GM19324 (cell line): ENCODE measurements around the gene MICAL3.
"Not testable (repeated sequence)": the region's sequence is repeated elsewhere in the genome, so short reads cannot be mapped to it uniquely, and the experiment has no call there.

Source experiments
- ATAC-seq: cut with Tn5 transposase; IDR thresholded peaks from one replicate; pipeline ENCODE4 v1.9.1; 2021; ENCODE audit warnings: mild to moderate bottlenecking, moderate library complexity; ENCODE audit not compliant: unreplicated experiment, low FRiP score

Gene MICAL3

DNA sequence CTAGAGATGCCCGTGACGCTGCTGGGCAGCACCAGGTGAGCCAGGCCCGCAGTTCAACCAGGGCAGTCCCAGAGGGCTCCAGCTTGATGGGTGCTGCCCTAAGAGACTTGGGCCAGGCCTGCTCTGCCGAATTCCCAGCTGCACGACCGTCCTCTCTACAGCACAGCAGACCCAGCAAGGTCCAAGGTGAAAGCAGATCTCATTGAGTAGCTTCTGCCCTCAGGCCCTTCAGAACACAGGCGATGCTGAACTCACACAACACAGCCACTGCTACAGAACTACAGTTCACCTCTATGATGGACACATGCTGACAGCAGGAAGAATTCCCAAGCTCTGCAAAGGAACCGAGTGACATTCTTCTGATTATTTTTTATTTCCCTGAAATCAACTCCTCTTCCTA lies 81.6 kb downstream of the MICAL3 start:
- ATAC-seq, result no peak

DNA sequence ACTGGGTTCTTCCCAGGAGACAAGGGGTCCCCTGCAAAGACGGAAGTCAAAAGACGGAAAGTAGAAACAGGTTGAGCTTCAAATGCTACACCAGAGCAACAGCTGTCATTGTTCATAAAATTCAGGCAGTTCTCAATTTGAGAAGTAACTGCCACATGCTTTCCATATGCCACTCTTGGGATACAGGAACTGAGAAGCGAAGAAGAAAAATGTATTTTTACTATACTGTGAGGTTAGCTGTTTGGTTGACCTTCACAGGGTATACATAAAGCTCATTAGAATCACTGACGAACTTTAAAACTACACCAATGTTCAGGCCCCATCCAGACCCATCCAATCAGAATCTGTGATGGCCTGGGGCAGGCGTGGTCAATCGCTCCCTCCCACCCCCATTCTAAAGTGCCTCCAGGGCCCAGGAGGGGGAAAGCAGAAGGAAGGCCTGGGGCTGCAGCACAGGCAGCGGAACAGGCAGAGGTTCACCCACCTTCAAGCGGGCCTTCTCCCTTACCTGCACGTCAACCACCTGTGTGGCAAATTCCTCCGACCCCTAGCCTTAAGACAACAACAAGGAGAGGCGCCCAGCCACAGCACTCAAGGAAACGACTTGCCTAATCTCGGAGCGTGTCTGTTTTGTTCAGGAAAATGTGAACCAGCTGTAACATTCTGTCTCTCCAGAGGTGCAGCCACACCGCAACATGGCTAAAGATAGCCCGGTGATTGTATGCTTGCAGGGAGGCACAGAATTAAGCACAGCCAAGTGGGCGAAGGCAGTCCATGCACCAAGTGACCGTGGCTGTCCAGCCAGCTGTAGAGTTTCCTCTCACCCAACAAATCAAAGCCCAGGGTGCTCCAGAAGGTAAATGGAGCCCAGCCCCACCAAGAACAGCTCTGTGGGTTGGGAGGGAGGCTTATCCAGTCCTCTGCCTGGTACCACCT lies 82.6 kb downstream of the MICAL3 start:
- no peak for ATAC-seq

DNA sequence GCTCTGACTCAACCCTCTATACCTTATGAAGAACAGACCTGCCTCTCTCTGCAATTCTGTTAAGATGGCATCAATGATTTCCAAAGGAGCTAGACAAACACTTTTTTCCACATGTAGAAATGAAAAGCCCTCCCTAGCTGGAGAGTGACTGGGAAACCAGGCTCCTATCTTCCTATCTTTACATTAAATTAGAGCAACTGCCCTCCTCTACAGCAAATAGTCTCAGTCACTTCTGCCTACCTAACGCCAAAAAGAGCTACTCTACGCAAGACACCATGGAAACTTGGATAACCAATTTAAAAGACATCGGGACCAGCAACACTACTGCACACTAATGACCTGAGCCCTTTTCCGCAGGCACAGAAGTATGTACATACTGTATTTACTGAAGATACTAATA lies 84.8 kb downstream of the MICAL3 start:
- ATAC-seq, result no peak

DNA sequence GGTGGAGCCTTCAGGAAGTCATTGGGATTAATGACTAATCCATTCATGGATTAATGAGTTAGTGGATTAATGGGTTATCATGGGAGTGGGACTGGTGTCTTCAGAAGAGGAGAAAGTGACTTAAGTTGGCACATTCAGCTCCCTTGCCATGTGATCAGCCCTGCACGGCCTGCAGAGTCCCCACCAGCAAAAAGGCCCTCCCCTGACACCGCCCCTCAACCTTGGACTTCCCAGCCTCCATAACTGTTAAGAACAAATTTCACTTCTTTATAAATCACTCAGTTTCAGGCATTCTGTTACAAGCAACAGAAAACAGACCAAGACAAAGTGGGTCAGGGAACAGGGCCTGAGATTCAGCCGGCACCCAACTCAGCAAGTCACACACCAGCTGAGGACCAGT lies 85.3 kb downstream of the MICAL3 start:
- ATAC-seq, result no peak

DNA sequence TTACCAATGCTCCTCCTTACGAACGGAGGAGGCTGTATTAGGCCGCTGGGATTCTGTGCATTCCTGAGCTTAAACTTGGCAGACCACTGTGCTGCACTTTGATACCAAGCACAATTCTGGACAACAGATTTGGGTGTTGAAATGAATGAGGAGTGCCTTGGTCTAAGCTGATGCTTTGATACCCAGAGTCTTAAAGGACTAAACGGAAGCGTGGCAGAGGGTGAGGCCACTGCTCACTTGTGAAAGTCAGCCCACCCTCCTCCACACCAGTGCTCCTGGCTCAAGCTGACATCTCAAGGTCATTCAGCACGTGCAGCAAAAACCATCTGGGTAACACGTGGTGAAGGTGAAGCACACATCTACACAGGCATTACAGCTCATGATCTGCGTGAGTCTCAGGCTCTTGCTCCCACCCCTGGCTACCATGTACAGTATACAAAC lies 85.9 kb downstream of the MICAL3 start:
- ATAC-seq, result no peak

DNA sequence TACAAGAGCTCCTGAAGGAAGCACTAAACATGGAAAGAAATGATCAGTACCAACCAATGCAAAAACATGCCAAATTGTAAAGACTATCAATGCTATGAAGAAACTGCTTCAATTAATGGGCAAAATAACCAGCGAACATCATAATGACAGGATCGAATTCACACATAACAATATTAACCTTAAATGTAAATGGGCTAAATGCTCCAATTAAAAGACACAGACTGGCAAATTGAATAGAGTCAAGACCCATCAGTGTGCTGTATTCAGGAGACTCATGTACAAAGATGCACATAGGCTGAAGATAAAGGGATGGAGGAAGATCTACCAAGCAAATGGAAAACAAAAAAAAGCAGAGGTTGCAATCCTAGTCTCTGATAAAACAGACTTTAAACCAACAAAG lies 91.9 kb downstream of the MICAL3 start:
- not testable (repeated sequence) for ATAC-seq

DNA sequence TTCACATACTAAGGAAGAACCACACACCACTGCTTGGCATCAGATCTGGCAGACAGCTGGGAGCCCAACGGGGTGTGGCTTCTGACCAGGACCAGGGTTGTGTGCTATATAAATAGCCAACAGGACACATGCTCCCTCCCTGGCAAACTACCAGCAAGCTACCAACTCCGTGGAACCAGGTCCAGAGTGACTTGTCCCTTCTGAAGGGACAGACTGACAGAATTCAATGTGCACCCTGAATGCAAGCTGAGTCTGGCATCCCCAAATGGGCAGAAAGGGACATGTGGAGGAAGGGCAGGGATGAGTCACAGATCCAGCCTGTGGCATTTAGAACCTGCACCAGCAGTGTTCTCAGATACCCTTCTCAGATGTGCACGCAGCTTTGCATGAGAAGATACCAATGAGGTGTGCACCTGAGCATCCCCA lies 92.9 kb downstream of the MICAL3 start:
- ATAC-seq, result no peak

DNA sequence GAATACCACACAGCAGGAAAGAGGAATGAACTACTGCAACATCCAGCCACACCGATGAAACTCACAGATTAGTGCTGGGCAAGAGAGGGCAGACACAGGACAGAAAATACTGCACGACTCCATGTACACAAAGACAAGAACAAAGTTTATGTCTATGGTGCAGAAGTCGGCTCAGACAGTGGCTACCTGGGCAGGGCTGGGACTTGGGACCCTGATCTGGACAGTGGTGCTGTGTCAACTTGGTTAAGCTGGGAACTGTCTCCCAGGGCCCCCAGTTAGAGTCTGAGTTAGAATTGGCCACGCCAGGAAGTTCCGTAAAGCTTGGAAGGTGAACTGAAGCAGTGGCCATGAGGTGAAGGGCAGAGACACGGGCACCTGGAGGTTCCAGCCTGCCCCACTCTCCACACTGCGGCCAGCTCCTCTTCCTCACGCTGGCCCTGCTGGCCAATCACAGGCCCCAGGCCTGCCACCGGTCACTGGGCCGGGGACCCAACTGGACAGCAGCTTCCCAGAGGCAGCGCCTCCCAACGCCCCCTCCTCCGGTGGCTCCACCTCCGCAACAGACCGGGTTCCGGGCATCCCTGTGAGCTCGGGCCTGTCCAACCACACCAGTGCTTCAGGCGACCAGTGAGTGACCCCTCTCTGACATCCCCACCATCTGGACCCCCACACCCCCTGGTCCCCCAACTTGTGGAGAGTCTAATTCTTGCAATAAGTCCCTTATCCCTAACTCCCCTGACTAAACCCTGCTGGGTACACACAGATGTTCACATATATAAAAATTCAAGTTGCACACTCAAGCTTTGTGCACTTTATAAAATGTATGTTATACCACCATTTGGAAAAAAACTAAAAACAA lies 93.7 kb downstream of the MICAL3 start:
- ATAC-seq, result no peak

DNA sequence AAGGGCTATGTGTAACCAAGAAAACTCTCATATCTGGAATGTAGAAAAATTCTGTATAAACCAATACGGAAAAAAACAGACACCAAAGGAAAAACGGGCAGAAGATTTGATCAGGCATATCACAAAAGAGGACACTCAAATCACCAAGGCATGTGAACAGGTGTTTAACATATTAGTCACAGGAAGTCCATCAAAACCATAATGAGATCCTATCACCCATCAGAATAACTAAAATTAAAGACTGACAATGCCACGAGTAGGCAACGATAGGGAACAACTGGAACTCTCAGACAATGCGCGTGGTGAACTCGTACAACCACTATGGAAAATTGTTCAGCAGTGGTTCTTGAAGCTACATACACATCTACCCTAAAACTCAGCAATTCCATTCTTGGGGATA lies 94.5 kb downstream of the MICAL3 start:
- ATAC-seq, result no peak

DNA sequence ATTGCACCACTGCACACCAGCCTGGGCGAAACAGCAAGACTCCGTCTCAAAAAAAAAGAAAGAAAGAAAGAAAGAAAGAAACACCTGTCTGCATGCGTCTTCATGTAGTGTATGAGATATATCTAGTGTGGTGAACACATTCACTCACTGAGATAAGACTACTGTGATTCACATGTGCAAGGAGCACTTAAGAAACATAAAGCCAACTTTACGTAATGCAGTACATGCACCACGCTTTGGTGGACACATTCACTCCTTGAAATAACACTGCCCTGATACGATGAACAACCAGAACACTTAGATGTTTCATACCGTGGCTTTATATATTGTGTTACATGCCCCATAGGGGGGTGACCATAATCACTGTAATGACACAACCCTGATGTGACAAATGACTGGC lies 96.0 kb downstream of the MICAL3 start:
- ATAC-seq, result no peak

DNA sequence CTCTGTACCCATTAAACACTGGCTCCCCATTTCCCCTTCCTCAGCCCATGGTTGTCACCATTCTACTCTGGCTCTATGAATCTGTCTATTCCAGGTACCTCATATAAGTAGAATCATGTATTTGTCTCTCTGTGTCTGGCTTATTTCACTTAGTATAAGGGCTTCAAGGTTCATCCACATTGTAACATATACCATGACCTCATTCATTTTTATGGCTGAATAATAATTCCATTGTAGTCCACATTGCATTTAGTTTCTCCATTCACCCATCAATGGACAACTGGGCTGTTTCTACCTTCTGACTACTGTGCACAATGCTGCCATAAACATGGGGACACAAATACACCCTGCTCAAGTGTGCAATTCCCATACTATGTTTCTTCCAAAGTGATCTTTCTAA lies 97.3 kb downstream of the MICAL3 start:
- ATAC-seq, result no peak

DNA sequence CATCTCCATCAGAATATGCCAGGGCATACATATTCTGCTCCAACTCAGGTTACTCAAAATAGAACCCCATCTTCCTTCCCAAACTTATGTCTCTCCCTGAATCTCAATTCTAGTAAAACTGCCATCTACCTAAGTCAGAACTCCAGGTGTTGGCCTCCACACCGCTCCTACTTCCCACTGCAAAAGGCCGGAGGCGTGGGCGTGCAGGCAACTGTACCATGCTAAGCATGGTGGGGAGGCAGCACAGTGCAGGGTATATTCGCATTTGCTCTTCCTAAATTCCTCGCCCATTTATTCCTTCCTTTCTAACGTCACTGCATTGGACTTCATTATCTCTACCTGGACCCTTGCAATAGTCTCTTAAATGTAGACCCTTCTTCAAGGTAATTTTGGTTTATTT lies 97.8 kb downstream of the MICAL3 start:
- no peak for ATAC-seq

DNA sequence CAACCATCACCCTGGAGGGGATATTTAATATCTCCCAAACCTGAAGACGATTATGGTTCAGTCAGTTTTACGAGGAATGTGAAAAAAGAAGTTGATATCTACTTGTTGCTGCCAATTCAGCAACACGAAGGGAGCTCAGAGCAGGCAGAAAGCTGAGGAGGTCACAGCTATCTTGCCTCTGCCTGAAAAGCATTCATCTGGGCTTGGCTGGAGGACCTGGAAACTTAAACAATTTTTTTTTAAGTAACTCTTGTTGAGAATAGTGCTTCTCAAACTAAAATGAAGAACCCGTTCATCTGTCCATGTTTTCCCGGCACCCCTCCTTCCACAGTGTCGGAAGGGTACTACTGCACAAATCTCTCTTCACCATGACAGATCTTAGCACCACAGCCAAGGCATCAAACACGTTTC lies 98.9 kb downstream of the MICAL3 start:
- ATAC-seq, result no peak

DNA sequence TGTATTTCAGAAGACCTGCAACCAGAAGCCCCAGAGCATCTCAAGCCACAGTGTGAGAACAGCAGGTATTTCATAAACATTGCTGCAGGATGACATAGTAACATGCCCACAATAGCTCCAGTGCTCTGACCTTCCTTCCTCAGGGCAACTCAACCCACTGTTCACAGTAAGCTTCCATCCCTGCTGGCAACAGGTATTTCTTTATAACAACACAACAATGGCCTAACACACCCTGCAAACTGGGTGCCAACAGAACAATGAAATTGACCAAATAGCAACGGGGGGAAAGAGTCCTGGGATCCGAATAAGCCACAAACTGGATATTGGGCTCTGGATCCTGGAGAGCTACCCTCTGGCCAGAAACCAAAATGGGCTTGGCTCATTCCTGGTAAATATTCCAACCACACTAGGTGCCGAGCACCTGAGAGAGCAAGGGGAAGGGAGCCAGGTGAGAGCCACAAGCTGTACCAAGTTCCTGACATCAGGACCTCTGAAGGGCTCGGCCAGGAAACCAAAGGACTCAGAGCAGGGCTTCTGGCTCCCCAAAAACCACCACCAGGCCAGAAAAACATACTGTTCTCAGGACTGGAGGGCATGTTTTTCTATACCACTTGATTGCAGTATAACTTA lies 99.5 kb downstream of the MICAL3 start:
- ATAC-seq, result no peak

DNA sequence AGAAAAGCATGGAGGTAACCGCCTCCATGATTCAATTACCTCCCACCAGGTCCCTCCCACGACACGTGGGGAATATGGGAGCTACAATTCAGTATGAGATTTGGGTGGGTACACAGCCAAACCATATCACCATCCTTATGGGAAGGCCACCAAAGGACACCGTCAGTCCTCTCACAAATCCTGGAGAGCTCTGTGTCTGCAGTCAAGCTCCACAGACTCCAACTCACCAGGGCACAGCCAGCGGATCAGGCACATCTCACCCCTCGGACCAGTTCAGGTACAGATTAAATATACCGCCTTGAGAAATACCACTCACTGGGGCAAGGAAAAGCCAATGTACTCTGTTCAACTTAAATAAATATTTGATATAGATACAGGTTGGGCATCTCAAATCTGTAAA lies 100.3 kb downstream of the MICAL3 start:
- no peak for ATAC-seq

DNA sequence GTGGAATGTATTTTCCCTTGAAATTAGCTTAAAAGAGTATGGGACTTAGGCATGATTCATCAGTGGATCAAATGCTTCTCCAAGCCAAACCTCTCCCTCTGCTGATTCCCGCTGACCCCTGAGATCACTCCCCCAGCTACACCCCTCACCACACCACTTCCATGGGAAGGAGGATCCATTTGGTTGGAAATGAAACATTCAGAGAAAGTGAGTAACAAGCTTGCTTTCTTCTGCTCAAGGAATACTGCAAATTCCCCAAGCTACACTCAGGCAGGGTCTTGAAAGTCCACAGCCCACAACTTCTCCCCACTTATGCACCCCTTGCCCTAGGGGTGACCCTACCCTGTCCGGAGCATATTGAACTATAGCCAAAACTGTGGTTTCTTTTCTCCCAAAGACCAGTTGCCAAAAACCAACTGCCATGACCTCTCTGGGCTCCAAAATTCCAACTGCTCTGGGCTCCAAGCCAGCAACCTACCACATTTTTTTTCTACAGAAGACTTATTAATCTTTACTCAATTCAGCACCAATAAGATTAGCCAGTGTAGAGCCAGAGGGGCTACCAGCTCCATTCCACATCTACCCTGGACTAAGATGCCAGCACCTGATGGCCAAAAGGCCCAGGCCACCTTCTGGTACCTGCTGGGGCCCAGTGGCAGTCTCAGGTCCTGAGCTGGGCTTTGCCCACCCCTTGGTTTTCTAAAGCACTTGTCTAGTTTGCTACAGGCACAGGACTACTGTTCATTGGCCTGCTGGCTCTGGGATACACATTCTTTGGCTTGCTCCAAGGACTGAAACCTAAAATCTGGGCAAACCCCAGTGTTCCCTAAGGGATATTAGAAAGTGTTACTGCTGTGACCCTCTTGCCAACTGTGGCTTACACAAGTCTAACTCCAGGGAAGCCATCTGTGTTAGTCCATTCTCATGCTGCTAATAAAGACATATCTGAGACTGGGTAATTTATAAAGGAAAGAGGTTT lies 101.1 kb downstream of the MICAL3 start:
- ATAC-seq, result no peak

DNA sequence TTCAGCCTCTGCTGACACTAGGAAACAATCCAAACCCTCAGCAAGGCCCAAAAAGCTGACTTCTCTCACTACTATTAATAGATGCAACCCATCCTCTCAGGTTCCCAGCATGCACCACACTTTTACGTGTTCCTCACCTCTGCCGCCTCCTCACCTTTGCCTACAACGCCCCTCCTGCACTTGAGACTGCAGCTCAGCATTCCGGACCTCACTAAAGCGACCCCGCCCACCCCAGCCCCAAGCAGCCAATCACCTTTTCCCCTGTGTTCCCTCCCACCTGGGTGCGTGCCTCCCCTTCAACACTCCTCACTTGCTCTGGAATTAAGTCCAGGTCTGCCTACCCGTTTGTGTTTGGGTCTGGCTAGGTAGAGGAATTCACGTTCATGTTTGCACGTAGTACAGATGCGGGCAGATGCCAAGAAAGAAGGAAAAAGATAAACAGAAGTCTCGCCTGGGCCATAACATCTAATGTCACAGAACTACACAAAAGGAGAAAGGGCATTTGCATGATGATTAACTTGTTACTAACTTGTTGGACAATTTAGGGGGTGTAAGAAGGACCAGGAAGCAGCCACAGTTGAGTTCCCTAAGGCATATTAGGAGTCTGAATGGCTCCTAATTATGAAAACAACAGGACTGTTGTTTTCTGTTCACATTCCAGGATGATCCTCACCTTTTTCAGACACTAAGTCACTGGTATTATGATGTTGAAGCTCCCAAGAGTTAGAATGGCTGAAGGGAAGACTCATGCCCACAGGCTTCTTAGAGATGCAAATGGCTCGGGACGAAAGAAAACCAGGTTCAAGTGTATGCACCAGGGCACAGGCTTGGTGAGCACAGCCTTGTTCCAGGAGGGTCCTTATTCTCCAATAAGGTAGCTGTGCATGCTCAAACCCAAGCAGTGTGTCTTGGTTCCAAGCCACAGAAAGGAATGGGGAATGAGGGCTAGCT lies 102.2 kb downstream of the MICAL3 start:
- ATAC-seq, result no peak

DNA sequence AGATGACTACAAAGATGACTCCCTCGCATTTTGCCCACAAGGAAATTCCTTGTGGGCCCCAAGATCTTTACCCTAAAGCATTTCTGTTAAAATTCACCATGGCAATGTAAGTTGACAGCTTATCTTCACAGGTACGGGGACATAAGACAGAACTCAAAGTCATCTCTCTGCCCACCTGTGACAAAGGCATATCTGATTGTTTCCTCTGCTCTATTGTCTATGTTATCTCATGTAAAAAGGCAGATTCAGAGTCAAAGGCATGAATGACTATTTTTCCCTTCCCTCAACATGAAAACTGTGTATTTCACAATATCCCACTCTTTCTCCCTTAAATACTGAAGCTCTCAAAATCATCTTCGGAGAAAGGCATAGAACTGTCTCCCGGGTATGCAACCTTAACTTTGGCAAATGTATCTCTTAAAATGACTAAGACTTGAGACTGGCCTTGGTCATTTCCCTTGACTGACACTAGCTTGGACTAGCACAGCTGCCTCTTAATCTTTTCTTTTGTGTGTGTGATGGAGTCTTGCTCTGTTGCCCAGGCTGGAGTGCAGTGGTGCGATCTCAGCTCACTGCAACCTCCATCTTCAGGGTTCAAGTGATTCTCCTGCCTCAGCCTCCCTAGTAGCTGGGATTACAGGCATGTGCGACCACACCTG lies 103.2 kb downstream of the MICAL3 start:
- ATAC-seq, result no peak
